HG02840 (cell line): ENCODE data around the gene ARHGAP19.
A peak's percentile ranks its signal among the peaks of the same experiment; 100 is the strongest.

ENCODE experiments used
- ATAC-seq: cut with Tn5 transposase; IDR thresholded peaks from one replicate; pipeline ENCODE4 v1.9.1; 2021; ENCODE audit warnings: mild to moderate bottlenecking, moderate library complexity, moderate number of reproducible peaks; ENCODE audit not compliant: unreplicated experiment, low FRiP score

Gene ARHGAP19

GRCh38 chr10:97323501-97323900 lies 31.1 kb upstream of the ARHGAP19 start:
- no peak for ATAC-seq

- no peak for ATAC-seq
These were observed 29.4 kb upstream of the ARHGAP19 start for GRCh38 chr10:97321804-97322190.

- ATAC-seq, result no peak
These were observed 28.8 kb upstream of the ARHGAP19 start for GRCh38 chr10:97321032-97321803.

- ATAC-seq, result no peak
These were observed 28.1 kb upstream of the ARHGAP19 start for GRCh38 chr10:97320480-97321031.

- peak; percentile 29 for ATAC-seq
These were observed 27.4 kb upstream of the ARHGAP19 start for GRCh38 chr10:97319671-97320479.

- ATAC-seq, result peak; percentile 87
These were observed 26.6 kb upstream of the ARHGAP19 start, which contains the start of gene FRAT1 for GRCh38 chr10:97318772-97319651. Gene FRAT1 (plus strand): TSS chr10:97319271. CDS start chr10:97319454, 183 bp downstream.

- no peak for ATAC-seq
These were observed 22.2 kb upstream of the ARHGAP19 start for GRCh38 chr10:97314671-97315070.

- no peak for ATAC-seq
These were observed 20.5 kb upstream of the ARHGAP19 start for GRCh38 chr10:97312897-97313296.

GRCh38 chr10:97311111-97311626 lies 18.7 kb upstream of the ARHGAP19 start:
- ATAC-seq, result no peak

GRCh38 chr10:97307866-97308780 lies 15.7 kb upstream of the ARHGAP19 start:
- ATAC-seq, result no peak

- ATAC-seq, result no peak
These were observed 15.0 kb upstream of the ARHGAP19 start for GRCh38 chr10:97307441-97307840.

GRCh38 chr10:97302088-97302791 lies 9.8 kb upstream of the ARHGAP19 start:
- ATAC-seq, result no peak

GRCh38 chr10:97300980-97301379 lies 8.5 kb upstream of the ARHGAP19 start:
- no peak for ATAC-seq

- ATAC-seq, result no peak
These were observed 5.8 kb upstream of the ARHGAP19 start for GRCh38 chr10:97298223-97298571.

GRCh38 chr10:97297556-97298222 lies 5.3 kb upstream of the ARHGAP19 start:
- ATAC-seq, result no peak

- ATAC-seq, result no peak
These were observed 393 bp upstream of the ARHGAP19 start for GRCh38 chr10:97292862-97293198.

GRCh38 chr10:97291357-97292096 lies 910 bp downstream of the ARHGAP19 start:
- ATAC-seq, result no peak
